Astrocyte of the cerebellum (primary cell): ENCODE results near the gene SLC18A3.

Source experiments
- DNase-seq: peaks from one replicate; pipeline ENCODE4 v3.0.0-alpha.2; 2011; ENCODE audit warnings: low read depth
- H3K4me3 ChIP-seq: 2 replicates; pipeline ENCODE4 v1.5.1; 2011; ENCODE audit warnings: mild to moderate bottlenecking, low read depth, low read length, moderate library complexity
- CTCF ChIP-seq: IDR thresholded peaks from 2 replicates; pipeline ENCODE4 v1.5.1; 2012; ENCODE audit warnings: low read length, low read depth, moderate library complexity, mild to moderate bottlenecking; ENCODE audit errors: missing control alignments
- in situ Hi-C: cut with HindIII; loops from 2 replicates; pipeline ENCODE4 v1.10.0; 2017; ENCODE audit warnings: low sequenced_read_pairs

Gene SLC18A3

GRCh38 chr10:49569031-49569631 is 41.0 kb upstream of the SLC18A3 start:
- no peak overlapping the region for H3K4me3 ChIP-seq
- TF ChIP-seq CTCF = no peak
- no peak for DNase-seq
- in situ Hi-C loops = no loop called here

GRCh38 chr10:49571388-49571787 is 38.7 kb upstream of the SLC18A3 start:
- in situ Hi-C loops = no loop called here
- no peak for DNase-seq

GRCh38 chr10:49572594-49573114 is 37.5 kb upstream of the SLC18A3 start:
- in situ Hi-C loops = no loop called here
- TF ChIP-seq CTCF = no peak
- DNase-seq = no peak
- no peak overlapping the region for H3K4me3 ChIP-seq

More at GRCh38 chr10:49571388-49571787, 38.7 kb upstream of the SLC18A3 start:
- TF ChIP-seq CTCF = no peak
- no peak overlapping the region for H3K4me3 ChIP-seq

- H3K4me3 ChIP-seq = no peak overlapping the region
- no peak for DNase-seq
- in situ Hi-C loops = no loop called here
- TF ChIP-seq CTCF = no peak
Measured at GRCh38 chr10:49575489-49576072, 34.5 kb upstream of the SLC18A3 start.

GRCh38 chr10:49577182-49577925 is 32.8 kb upstream of the SLC18A3 start:
- no peak for TF ChIP-seq CTCF
- in situ Hi-C loops = no loop called here
- no peak overlapping the region for H3K4me3 ChIP-seq
- DNase-seq = no peak

GRCh38 chr10:49578392-49578791 is 31.7 kb upstream of the SLC18A3 start:
- no peak for DNase-seq
- in situ Hi-C loops = no loop called here
- H3K4me3 ChIP-seq = no peak overlapping the region
- no peak for TF ChIP-seq CTCF
